Measurements from ENCODE around the gene RPL34.

GRCh38 chr4:108649863-108650211 lies 29.5 kb downstream of the RPL34 start:
- TF ChIP-seq CTCF (conservative IDR thresholded peaks at IDR 0.05; ENCODE audit: low read depth, low read length), result no peak
- no peak for TF ChIP-seq EZH2phosphoT487 (IDR thresholded peaks at IDR 0.05; ENCODE audit: borderline replicate concordance, low read length)
- no peak for TF ChIP-seq EZH2 (IDR thresholded peaks at IDR 0.05; ENCODE audit: low read length, unreplicated experiment)
